ENCODE results near the gene CPB2. TPM values are rescaled to one million over a fixed set of nuclear protein-coding genes. Genes with fewer than 3 reads are reported as not detected.

Gene CPB2
- total and polyA plus RNA-seq, 2 of the 8 experiments (the other 6 are each of a cell fraction or from before 2014, with no cell fraction given): not detected

DNA sequence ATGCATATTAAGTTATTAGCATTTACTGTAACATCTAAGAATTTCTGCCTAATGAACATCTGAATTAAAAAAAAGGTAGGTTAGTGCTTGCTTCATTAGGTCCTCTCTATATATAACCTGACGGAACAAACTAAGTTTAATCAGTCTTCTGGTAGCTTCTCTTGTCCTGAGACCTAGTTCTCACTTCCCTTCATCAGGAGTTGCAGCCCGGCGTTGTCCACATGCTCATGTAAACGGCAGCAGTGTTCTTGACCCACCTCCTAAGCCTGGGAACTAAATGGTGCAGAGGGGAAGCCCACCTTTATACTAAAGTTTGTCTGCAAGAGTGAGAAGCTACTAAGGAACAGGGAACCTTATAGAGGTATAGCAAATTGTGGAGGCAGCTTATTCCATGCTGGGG is 31.9 kb upstream of the CPB2 start:
- Histone ChIP-seq H2BK120ac (replicated peaks; ENCODE audit: low read depth, low read length) (no peak overlapping the region), H3K56ac (replicated peaks; ENCODE audit: insufficient read length, low read depth, low read length) (no peak overlapping the region), H3K18ac (ENCODE audit: extremely low read depth, low read length) (no peak overlapping the region), H3K79me1 (ENCODE audit: low read depth, low read length) (no peaks in the 10 kb centered on the region), H4K5ac (ENCODE audit: insufficient read length, low read depth, low read length) (no peak overlapping the region), H3K36me3 (ENCODE audit: control insufficient read depth in 2 of 4, insufficient read depth in 4 of 4, low read length in 3 of 4) (no peaks in the 10 kb centered on the region), H3K27ac (ENCODE audit: low read depth, low read length) (no peak overlapping the region), H3K23me2 (ENCODE audit: low read depth, low read length) (no peaks in the 10 kb centered on the region), H3K4me3 (ENCODE audit: extremely low read depth in 1 of 4, insufficient read depth in 2 of 4, low read depth in 3 of 4, low read length in 4 of 4) (no peak overlapping the region), H3K14ac (ENCODE audit: insufficient read length) (no peak overlapping the region), H3K27me3 (replicated peaks in 1 of 4; ENCODE audit: control insufficient read depth in 3 of 4, extremely low read depth in 1 of 4, insufficient read depth in 3 of 4, low read length in 3 of 4) (no peaks in the 10 kb centered on the region), H3K9me3 (ENCODE audit: insufficient read depth in 2 of 2, low read depth in 1 of 2, low read length in 1 of 2) (no peaks in the 10 kb centered on the region), H2BK20ac (ENCODE audit: low read length) (no peak overlapping the region), H3K4me2 (ENCODE audit: insufficient read depth in 1 of 2, low read depth in 2 of 2, low read length in 2 of 2) (no peak overlapping the region), H3K4me1 (replicated peaks in 1 of 4; ENCODE audit: control insufficient read depth in 3 of 4, insufficient read depth in 4 of 4, low read length in 3 of 4) (peaks cover 0 to 4% (median 2%) of the 10 kb centered on the region in 4 experiments; a peak in 2 of 7 replicates), H4K20me1 (replicated peaks in 1 of 2; ENCODE audit: control insufficient read depth in 1 of 2, insufficient read depth in 2 of 2, low read length in 2 of 2) (no peaks in the 10 kb centered on the region), H4K8ac (ENCODE audit: extremely low read depth, insufficient read depth, low read length) (no peak overlapping the region), H2AFZ (ENCODE audit: low read length) (0 out of 2 replicates have a peak overlapping the region, but pooled peaks have one; percentile 49), H2BK15ac (ENCODE audit: low read length) (no peak overlapping the region), H2AK5ac (ENCODE audit: low read depth, low read length) (no peak overlapping the region), H4K91ac (replicated peaks; ENCODE audit: insufficient read length, low read length) (no peak overlapping the region), H3K23ac (ENCODE audit: insufficient read length) (no peak overlapping the region), H2BK12ac (ENCODE audit: low read depth, low read length) (no peak overlapping the region), H3K79me2 (ENCODE audit: control insufficient read depth in 1 of 2, insufficient read depth in 2 of 2, low read length in 2 of 2) (no peaks in the 10 kb centered on the region), H3K4ac (replicated peaks; ENCODE audit: insufficient read length, low read depth, low read length) (no peak overlapping the region), H2BK5ac (ENCODE audit: low read depth, low read length) (no peak overlapping the region), H3K9ac (replicated peaks in 1 of 4; ENCODE audit: extremely low read depth in 1 of 4, low read depth in 3 of 4, low read length in 3 of 4) (no peak overlapping the region)
- ChIA-PET POLR2A (ENCODE audit: partially characterized antibody) (no interaction called here), CTCF (ENCODE audit: partially characterized antibody) (interaction anchor here (1.0 to 3.5 kb wide), 4 partner anchors 11 to 24 kb away, joined by 3 to 21 read pairs (median 5); no protein-coding TSS in a partner anchor)
- FAIRE-seq: no peak
- DNase-seq (ENCODE audit: low read depth in 1 of 2, low spot score in 2 of 2): no peak
- WGBS, 2 experiments (ENCODE audit: extremely low coverage in 1 of 2, insufficient coverage in 1 of 2, insufficient read length in 1 of 2, insufficient replicate concordance in 2 of 2, low coverage in 1 of 2, low lambda C conversion rate in 2 of 2, missing lambda C conversion rate in 1 of 2): 97% methylated on average over 4 of the region's 4 CpGs; no CpG with 5 or more reads in 1 of the 2 experiments
- TF ChIP-seq SIN3A (conservative IDR thresholded peaks at IDR 0.05 in 1 of 2, IDR thresholded peaks at IDR 0.05 in 1 of 2; ENCODE audit: low read depth in 1 of 2, low read length in 2 of 2) (no peak), TAF1 (IDR thresholded peaks at IDR 0.05; ENCODE audit: low read depth, low read length) (no peak), CBX5 (IDR thresholded peaks at IDR 0.05; ENCODE audit: low read depth, low read length) (no peak), POU5F1 (IDR thresholded peaks at IDR 0.05; ENCODE audit: low read depth, low read length) (no peak), CHD1 (IDR thresholded peaks at IDR 0.05; ENCODE audit: low read depth, low read length) (no peak), YY1 (IDR thresholded peaks at IDR 0.05; ENCODE audit: low read depth, low read length) (no peak), EP300 (IDR thresholded peaks at IDR 0.05; ENCODE audit: borderline replicate concordance in 1 of 2, low read depth in 2 of 2, low read length in 2 of 2) (no peak), POLR2AphosphoS5 (IDR thresholded peaks at IDR 0.05; ENCODE audit: low read depth, low read length) (no peak), RXRA (IDR thresholded peaks at IDR 0.05; ENCODE audit: insufficient read depth, low read depth, low read length) (no peak), RAD21 (IDR thresholded peaks at IDR 0.05 in 1 of 2, conservative IDR thresholded peaks at IDR 0.05 in 1 of 2; ENCODE audit: low read depth in 2 of 2, low read length in 2 of 2) (no peak), KDM5A (IDR thresholded peaks at IDR 0.05; ENCODE audit: low read length) (no peak), SP2 (IDR thresholded peaks at IDR 0.05; ENCODE audit: low read length) (no peak), SAP30 (IDR thresholded peaks at IDR 0.05; ENCODE audit: insufficient read depth, insufficient replicate concordance, low read length) (no peak), SP1 (IDR thresholded peaks at IDR 0.05; ENCODE audit: low read depth, low read length) (no peak)

All from H1 (cell line).